ENCODE data around the gene PUS1. TPM values are rescaled to one million over a fixed set of nuclear protein-coding genes. Genes with fewer than 3 reads are reported as not detected.

PUS1 gene
- total RNA-seq, 1 experiment from 2014 or later, result 117 TPM

DNA sequence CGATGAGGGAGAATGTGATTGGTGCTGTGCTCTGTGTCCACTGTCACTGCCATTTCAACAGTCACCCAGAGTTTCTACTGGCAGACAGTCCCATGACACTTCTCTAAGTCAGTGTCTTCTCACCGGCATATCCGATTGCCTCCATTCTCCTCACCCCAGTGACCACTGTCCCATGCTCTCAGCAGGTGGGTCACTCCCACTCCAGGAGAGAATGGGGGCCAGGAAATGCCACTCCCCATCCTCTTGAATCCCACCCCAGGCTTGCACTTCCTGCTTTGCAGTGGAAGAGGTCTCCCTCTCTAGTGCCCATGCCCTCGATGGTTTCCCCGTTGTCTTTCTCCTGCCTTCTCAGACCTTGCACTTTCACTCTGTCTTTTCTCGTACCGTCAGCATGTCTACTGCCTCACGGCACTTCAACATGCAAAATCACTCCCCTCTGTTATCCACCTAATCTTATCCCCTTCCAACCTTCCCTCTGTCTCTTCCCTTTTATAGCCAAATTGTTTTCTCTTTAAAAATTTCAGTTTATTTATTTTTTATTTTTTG lies 18.5 kb downstream of the PUS1 start:
- Histone ChIP-seq H4K5ac (ENCODE audit: insufficient read length, low read depth, low read length) (no peak overlapping the region), H3K27ac (ENCODE audit: insufficient read length, low read depth, low read length) (no peak overlapping the region), H3K56ac (ENCODE audit: insufficient read length, low read depth, low read length) (no peak overlapping the region), H4K20me1 (ENCODE audit: control insufficient read depth, insufficient read depth, insufficient read length) (no peaks in the 10 kb centered on the region), H2BK5ac (ENCODE audit: insufficient read length, low read length) (no peak overlapping the region), H3K79me1 (ENCODE audit: insufficient read depth, low read depth, low read length, poor library complexity, severe bottlenecking) (peaks cover 7% of the 10 kb centered on the region), H3T11ph (ENCODE audit: low read length) (no peak overlapping the region), H3K4ac (ENCODE audit: low read depth, low read length) (no peak overlapping the region), H3K27me3 (ENCODE audit: insufficient read depth, low read length) (no peaks in the 10 kb centered on the region), H2BK12ac (ENCODE audit: insufficient read length, low read depth, low read length) (no peak overlapping the region), H3K23ac (ENCODE audit: insufficient read length, low read depth, low read length) (no peak overlapping the region), H3K4me2 (ENCODE audit: insufficient read depth, insufficient read length, low read length) (no peak overlapping the region), H4K8ac (replicated peaks; ENCODE audit: insufficient read length, low read depth, low read length) (no peak overlapping the region), H2AK5ac (ENCODE audit: insufficient read length, low read length) (no peak overlapping the region), H3K14ac (ENCODE audit: insufficient read depth, low read length) (no peak overlapping the region), H3K9me3 (ENCODE audit: control insufficient read depth, low read depth, low read length) (no peaks in the 10 kb centered on the region), H3K23me2 (ENCODE audit: insufficient read length, low read depth, low read length, poor library complexity, severe bottlenecking) (no peaks in the 10 kb centered on the region), H2BK15ac (ENCODE audit: low read depth, low read length) (no peak overlapping the region), H2AFZ (ENCODE audit: low read length) (no peak overlapping the region), H4K91ac (ENCODE audit: insufficient read length, low read depth, low read length) (no peak overlapping the region), H3K9ac (ENCODE audit: extremely low read depth, insufficient read length, low read length) (no peak overlapping the region), H3K4me1 (ENCODE audit: insufficient read depth, low read length) (peaks cover 4% of the 10 kb centered on the region; the same call in 1 of the 2 replicates), H2BK120ac (ENCODE audit: low read depth, low read length, poor library complexity, severe bottlenecking) (no peak overlapping the region), H3K18ac (ENCODE audit: insufficient read length, low read depth, low read length) (no peak overlapping the region), H2BK20ac (ENCODE audit: low read depth, low read length, poor library complexity, severe bottlenecking) (no peak overlapping the region), H3K79me2 (ENCODE audit: insufficient read depth, low read length) (peaks cover 8% of the 10 kb centered on the region; the same call in 1 of the 2 replicates)
- DNase-seq, result peak; percentile 48
- Mint-ChIP-seq H3K9me3 (no peaks in the 10 kb centered on the region), H3K27ac (peak overlapping the region; percentile 57 to 87 (median 62); a peak in 4 of 7 replicates), H3K27me3 (ENCODE audit: low read depth) (peaks cover 2% of the 10 kb centered on the region), H3K4me1 (peaks cover 3 to 8% of the 10 kb centered on the region in 2 experiments), H3K36me3 (ENCODE audit: insufficient read depth in 1 of 3, low read depth in 3 of 3) (peaks cover 18 to 36% (median 26%) of the 10 kb centered on the region in 3 experiments; a peak in 6 of 7 replicates), H3K4me3 (no peak overlapping the region)
- WGBS (ENCODE audit: extremely low coverage, insufficient read length, low lambda C conversion rate), result no CpG with 5 or more reads among the region's 8 CpGs
- TF ChIP-seq, protein P1, sequence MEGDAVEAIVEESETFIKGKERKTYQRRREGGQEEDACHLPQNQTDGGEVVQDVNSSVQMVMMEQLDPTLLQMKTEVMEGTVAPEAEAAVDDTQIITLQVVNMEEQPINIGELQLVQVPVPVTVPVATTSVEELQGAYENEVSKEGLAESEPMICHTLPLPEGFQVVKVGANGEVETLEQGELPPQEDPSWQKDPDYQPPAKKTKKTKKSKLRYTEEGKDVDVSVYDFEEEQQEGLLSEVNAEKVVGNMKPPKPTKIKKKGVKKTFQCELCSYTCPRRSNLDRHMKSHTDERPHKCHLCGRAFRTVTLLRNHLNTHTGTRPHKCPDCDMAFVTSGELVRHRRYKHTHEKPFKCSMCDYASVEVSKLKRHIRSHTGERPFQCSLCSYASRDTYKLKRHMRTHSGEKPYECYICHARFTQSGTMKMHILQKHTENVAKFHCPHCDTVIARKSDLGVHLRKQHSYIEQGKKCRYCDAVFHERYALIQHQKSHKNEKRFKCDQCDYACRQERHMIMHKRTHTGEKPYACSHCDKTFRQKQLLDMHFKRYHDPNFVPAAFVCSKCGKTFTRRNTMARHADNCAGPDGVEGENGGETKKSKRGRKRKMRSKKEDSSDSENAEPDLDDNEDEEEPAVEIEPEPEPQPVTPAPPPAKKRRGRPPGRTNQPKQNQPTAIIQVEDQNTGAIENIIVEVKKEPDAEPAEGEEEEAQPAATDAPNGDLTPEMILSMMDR (conservative IDR thresholded peaks at IDR 0.05), result no peak

Measured in H9 (cell line).